ENCODE results near the gene C6. TPM values are rescaled to one million over a fixed set of nuclear protein-coding genes. Genes with fewer than 3 reads are reported as not detected.
"Not testable (repeated sequence)": the region's sequence is repeated elsewhere in the genome, so short reads cannot be mapped to it uniquely, and the experiment has no call there.

C6 gene
- total RNA-seq, 2 donors from 2014 or later = 54.4 to 178 TPM

DNA sequence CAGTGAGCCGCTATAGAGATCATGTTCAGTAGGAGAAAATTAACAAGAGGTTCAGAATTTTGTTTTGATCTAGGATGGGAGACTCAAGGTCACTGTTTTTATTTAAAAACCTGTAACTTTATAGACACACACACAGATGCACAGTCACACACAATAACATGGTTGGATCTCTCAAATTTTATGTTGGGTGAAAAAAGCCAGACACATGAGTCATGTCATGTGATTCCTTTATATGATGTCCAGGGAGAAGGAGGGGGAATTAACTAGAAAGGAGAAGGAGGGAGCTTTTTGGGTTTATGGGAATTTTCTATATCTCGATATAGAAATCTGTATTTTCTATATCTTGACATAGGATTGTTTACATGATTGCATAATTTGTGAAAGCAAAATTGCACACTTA is 17.1 kb downstream of the C6 start:
- TF ChIP-seq, protein P1, sequence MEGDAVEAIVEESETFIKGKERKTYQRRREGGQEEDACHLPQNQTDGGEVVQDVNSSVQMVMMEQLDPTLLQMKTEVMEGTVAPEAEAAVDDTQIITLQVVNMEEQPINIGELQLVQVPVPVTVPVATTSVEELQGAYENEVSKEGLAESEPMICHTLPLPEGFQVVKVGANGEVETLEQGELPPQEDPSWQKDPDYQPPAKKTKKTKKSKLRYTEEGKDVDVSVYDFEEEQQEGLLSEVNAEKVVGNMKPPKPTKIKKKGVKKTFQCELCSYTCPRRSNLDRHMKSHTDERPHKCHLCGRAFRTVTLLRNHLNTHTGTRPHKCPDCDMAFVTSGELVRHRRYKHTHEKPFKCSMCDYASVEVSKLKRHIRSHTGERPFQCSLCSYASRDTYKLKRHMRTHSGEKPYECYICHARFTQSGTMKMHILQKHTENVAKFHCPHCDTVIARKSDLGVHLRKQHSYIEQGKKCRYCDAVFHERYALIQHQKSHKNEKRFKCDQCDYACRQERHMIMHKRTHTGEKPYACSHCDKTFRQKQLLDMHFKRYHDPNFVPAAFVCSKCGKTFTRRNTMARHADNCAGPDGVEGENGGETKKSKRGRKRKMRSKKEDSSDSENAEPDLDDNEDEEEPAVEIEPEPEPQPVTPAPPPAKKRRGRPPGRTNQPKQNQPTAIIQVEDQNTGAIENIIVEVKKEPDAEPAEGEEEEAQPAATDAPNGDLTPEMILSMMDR (IDR thresholded peaks at IDR 0.05) = no peak
- no peaks in the 10 kb centered on the region for H3K36me3 ChIP-seq
- H3K27ac ChIP-seq = no peak overlapping the region
- no peak for DNase-seq (ENCODE audit: low spot score)
- no peak overlapping the region for H3K4me3 ChIP-seq
- H3K9me3 ChIP-seq = no peaks in the 10 kb centered on the region
- no peaks in the 10 kb centered on the region for H3K27me3 ChIP-seq
- H3K4me1 ChIP-seq = peaks cover 0 to 25% of the 10 kb centered on the region in 2 donors

- DNase-seq (ENCODE audit: low spot score) = no peak
- no peaks in the 10 kb centered on the region for H3K27me3 ChIP-seq
- H3K36me3 ChIP-seq = no peaks in the 10 kb centered on the region
- H3K4me3 ChIP-seq = no peak overlapping the region
- peaks cover 0 to 25% of the 10 kb centered on the region in 2 donors for H3K4me1 ChIP-seq
- H3K9me3 ChIP-seq = no peaks in the 10 kb centered on the region
- TF ChIP-seq, protein P1 (IDR thresholded peaks at IDR 0.05) = no peak
- peak overlapping the region; percentile 78 to 84 for H3K27ac ChIP-seq
These were observed 18.1 kb downstream of the C6 start for GRCh38 chr5:41195228-41195627.

DNA sequence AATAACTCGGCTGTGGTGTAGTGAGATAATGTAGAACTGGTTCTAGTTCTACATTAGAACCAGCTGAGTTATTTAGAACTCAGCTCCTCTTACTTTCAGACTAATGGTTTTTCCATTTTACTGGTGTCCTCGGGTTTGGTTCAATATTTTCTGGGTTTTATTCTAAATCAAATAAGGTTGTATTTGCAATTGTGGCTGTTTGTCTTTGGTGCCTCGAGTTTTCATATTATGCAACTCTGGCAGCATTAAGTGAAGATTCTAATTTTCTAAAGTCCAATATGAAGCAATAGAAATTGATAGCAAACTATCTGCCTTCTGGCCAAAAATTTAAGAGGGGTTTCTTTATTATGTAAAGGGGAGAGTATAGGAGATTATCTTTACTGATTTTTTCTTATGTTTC is 19.0 kb downstream of the C6 start:
- Histone ChIP-seq H3K9me3 (no peaks in the 10 kb centered on the region), H3K27ac (peak overlapping the region; percentile 78 to 84), H3K4me3 (no peak overlapping the region), H3K27me3 (no peaks in the 10 kb centered on the region), H3K36me3 (no peaks in the 10 kb centered on the region), H3K4me1 (peaks cover 0 to 25% of the 10 kb centered on the region in 2 donors)
- no peak for DNase-seq (ENCODE audit: low spot score)
- TF ChIP-seq, protein P1 (IDR thresholded peaks at IDR 0.05) = no peak

GRCh38 chr5:41193456-41194205 is 19.7 kb downstream of the C6 start:
- DNase-seq (ENCODE audit: low spot score) = peak; percentile 100
- Histone ChIP-seq H3K4me1 (peaks cover 0 to 25% of the 10 kb centered on the region in 2 donors), H3K27ac (peak overlapping the region; percentile 78 to 84), H3K36me3 (no peaks in the 10 kb centered on the region), H3K9me3 (no peaks in the 10 kb centered on the region), H3K27me3 (no peaks in the 10 kb centered on the region), H3K4me3 (no peak overlapping the region)
- TF ChIP-seq, protein P1 (IDR thresholded peaks at IDR 0.05) = no peak

- Histone ChIP-seq H3K9me3 (no peaks in the 10 kb centered on the region), H3K36me3 (no peaks in the 10 kb centered on the region), H3K4me3 (no peak overlapping the region), H3K27me3 (no peaks in the 10 kb centered on the region), H3K27ac (no peak overlapping the region), H3K4me1 (peaks cover 0 to 25% of the 10 kb centered on the region in 2 donors)
- DNase-seq (ENCODE audit: low spot score) = no peak
- TF ChIP-seq, protein P1 (IDR thresholded peaks at IDR 0.05) = no peak
These were observed 22.1 kb downstream of the C6 start for GRCh38 chr5:41191249-41191648.

GRCh38 chr5:41186143-41186542 is 27.2 kb downstream of the C6 start:
- Histone ChIP-seq H3K27ac (no peak overlapping the region), H3K36me3 (no peaks in the 10 kb centered on the region), H3K9me3 (no peaks in the 10 kb centered on the region), H3K4me1 (peaks cover 0 to 13% of the 10 kb centered on the region in 2 donors), H3K4me3 (no peak overlapping the region), H3K27me3 (no peaks in the 10 kb centered on the region)
- DNase-seq (ENCODE audit: low spot score) = no peak
- TF ChIP-seq, protein P1 (IDR thresholded peaks at IDR 0.05) = no peak

DNA sequence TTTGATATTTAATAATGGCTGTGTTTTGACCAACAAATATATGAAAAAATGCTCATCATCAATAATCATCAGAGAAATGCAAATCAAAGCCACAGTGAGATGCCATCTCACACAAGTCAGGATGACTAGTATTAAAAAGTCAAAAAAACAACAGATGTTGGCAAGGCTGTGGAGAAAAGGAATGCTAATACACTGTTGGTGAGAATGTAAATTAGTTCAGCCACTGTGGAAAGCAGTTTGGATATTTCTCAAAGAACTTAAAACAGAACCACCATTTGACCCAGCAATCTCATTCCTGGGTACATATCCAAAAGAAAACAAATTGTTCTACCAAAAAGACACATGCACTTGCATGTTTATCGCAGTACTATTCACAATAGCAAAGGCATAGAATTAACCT is 30.0 kb downstream of the C6 start:
- peaks cover 0 to 13% of the 10 kb centered on the region in 2 donors for H3K4me1 ChIP-seq
- DNase-seq (ENCODE audit: low spot score); H3K27ac ChIP-seq; H3K4me3 ChIP-seq; H3K36me3 ChIP-seq; H3K9me3 ChIP-seq; H3K27me3 ChIP-seq: not testable (repeated sequence)

Measured in right atrium auricular region (tissue), 2 donors.